ENCODE measurements around the gene HAUS7.
A peak's percentile ranks its signal among the peaks of the same experiment; 100 is the strongest.

GRCh38 chrX:153469811-153470410 lies 465 bp downstream of the HAUS7 start:
- TF ChIP-seq, protein P1, sequence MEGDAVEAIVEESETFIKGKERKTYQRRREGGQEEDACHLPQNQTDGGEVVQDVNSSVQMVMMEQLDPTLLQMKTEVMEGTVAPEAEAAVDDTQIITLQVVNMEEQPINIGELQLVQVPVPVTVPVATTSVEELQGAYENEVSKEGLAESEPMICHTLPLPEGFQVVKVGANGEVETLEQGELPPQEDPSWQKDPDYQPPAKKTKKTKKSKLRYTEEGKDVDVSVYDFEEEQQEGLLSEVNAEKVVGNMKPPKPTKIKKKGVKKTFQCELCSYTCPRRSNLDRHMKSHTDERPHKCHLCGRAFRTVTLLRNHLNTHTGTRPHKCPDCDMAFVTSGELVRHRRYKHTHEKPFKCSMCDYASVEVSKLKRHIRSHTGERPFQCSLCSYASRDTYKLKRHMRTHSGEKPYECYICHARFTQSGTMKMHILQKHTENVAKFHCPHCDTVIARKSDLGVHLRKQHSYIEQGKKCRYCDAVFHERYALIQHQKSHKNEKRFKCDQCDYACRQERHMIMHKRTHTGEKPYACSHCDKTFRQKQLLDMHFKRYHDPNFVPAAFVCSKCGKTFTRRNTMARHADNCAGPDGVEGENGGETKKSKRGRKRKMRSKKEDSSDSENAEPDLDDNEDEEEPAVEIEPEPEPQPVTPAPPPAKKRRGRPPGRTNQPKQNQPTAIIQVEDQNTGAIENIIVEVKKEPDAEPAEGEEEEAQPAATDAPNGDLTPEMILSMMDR (IDR thresholded peaks at IDR 0.05), result peak; percentile 13
- no peak for TF ChIP-seq EZH2phosphoT487 (IDR thresholded peaks at IDR 0.05)
